Measurements from ENCODE around the gene IFIT1.

DNA sequence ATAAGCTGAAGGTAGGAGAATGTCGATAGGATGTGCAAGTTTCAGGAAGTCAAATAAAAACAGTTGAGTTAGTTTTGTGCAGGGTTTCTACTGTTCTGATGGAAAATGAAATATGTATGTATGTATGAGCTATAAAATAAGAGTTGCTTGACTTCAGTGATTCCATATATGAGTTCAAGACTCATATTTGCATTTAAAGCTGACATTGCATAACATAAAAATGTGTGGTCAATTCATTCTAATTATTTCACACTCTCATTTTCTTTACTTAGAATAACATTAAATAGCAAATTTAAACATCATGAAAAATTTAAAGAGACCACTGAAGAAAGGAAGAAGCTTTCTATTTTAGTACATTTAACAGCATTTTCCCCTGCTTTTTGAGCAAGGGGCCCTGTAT is 59.8 kb downstream of the IFIT1 start:
- TF ChIP-seq CTCF (conservative IDR thresholded peaks at IDR 0.05; ENCODE audit: low read length) (no peak), EZH2phosphoT487 (IDR thresholded peaks at IDR 0.05; ENCODE audit: borderline replicate concordance) (no peak)
